ENCODE measurements around the gene FTH1.
"Not testable (repeated sequence)": the region's sequence is repeated elsewhere in the genome, so short reads cannot be mapped to it uniquely, and the experiment has no call there.

Gene FTH1

DNA sequence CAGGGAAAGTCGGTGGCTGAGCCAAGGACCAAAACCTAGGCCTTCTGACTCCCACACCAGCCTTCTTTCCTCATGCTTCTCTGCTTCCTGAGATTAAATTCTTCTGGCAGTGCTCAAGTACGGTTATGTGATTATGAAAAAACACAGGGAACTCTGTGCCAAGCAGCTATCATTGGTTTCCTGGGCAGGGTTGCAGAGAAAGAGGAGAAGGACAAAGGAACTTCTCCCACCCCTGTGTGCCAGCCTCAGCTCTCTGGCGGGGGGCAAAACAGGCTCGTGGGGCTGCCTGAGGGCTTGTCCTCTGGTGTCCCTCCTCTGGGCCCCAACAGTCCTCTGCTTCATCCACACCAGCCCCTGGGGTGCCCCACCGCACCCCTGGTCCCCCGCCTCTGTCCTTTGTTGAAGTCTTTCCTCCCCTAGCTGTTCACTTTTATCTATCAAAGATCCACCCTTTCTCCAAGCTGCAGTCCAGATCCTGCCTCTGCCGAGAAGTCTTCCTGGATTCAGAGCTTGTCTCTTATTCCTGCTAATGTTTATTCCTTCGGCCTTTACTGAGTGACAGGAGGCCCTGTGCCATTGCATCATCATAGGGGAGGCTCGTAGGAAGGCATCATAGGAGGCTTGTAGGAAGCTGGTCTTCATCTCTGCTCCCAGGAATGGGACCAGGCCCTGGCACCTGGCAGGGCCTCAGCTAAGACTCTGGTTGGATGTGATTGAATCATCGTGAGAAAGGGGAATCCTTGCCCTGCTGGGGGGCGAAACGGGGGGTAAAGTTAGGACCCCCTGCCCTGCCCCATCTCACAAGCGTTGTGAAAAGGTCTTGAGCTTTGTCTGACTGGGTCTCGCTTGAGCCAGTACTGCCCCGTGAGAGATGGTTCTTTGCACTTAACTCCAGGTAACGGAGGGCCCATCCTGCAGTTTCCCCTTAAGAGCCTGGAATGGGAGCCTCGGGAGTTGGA is 11.5 kb upstream of the FTH1 start:
- no peak for DNase-seq (ENCODE audit: low spot score)

DNA sequence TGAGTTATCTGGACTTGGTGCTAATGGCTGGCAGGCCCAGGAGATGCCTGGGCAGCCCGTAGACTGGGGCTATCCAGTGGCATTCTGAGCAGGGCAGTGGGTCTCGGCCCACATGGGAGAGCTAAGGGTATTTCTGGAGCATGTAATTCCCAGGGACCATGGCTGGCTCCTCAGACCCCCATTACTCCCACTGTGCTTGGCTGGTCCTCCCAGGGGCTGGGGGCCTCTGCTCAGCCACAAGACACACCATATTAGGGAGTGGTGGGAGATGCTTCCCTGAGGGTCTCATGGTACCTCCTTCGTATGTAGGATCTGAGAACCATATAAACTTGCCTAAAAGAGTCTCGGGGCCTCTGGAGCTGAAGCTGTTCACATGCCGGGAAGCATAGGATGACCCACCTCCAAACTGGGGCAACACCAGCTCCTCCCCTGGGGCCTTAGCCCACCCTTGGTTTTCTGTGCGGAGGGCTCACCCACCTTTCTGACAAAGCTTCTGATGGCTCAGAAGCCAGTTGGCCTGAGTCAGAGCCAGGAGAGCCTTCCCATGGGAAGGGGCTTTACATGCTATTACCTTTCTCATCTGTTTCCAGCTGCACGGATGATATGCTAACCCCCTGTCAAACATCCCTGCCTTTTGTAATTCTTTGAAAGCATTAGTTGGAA is 9.5 kb upstream of the FTH1 start:
- no peak for DNase-seq (ENCODE audit: low spot score)

GRCh38 chr11:61976420-61976800 is 9.0 kb upstream of the FTH1 start:
- no peak for DNase-seq (ENCODE audit: low spot score)

- no peak for DNase-seq (ENCODE audit: low spot score)
Observed at GRCh38 chr11:61975638-61976419, 8.4 kb upstream of the FTH1 start.

DNA sequence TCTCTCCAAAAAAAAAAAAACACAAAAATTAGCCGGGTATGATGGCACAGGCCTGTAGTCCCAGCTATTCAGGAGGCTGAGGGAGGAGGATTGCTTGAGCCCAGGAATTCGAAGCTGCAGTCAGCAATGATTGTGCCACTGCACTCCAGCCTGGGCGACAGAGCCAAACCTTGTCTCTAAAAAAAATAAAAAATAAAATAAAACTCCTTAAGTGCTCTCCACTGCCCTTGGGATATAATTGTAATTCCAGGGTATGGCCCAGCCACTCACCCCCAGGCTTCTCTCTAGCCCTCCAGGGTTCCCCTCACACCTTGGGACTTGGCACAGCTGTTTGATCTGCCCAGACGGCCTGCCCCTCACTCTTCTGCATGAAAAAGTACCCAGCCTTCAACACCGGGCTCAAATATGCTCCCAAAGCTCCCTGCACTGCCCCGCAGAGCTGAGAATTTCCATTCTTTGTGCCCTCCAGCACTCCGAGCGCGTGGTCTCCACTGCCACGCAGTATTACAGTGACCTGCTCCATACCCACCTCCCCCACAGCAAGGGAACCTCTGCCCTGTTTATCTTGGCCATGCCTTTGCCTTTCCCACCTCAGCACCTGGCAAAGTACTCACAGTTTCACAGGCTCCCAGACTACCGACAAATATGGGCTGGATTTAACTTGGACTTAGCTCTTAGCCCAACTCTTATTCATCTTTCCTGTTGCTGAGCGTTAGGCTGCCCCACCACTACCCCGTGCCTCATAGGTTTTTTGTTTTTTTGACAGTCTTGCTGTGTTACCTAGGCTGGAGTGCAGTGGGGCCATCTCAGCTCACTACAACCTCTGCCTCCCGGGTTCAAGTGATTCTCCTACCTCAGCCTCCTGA is 7.6 kb upstream of the FTH1 start:
- no peak for DNase-seq (ENCODE audit: low spot score)

DNA sequence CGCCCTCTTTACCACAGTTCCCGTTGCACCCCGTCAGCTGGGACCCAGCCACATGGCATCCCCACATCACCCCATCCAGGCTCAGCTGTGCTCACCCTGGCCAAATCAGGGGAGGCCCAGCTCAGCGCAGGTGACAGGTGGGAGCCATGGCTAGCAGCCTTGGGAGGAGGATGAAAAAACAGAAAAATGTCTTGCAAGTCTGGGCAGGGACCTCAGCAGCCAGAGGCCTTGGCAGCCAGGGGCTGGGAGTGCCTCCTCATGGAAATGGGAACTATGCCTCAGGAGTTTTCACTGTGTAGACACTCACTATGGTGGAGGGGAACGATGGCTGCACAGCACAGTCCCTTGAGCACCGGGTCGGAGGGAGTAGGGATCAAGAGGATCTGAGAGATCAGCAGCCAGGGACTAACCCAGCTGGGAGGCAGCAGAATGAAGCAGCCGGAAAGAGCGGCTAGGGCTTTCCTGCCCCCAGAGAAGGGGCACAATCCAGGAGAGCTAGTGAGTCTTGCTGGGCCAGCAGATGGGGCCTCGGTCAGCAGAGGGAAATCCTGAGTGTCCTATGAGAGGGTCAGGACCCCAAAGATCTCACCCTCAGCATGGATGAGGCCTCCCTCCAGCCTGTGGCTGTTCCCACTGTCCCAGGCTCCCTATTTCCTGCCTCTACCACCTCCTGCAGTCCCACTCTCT is 6.2 kb upstream of the FTH1 start:
- no peak for DNase-seq (ENCODE audit: low spot score)

- no peak for DNase-seq (ENCODE audit: low spot score)
Observed at GRCh38 chr11:61972672-61973475, 5.4 kb upstream of the FTH1 start.

DNA sequence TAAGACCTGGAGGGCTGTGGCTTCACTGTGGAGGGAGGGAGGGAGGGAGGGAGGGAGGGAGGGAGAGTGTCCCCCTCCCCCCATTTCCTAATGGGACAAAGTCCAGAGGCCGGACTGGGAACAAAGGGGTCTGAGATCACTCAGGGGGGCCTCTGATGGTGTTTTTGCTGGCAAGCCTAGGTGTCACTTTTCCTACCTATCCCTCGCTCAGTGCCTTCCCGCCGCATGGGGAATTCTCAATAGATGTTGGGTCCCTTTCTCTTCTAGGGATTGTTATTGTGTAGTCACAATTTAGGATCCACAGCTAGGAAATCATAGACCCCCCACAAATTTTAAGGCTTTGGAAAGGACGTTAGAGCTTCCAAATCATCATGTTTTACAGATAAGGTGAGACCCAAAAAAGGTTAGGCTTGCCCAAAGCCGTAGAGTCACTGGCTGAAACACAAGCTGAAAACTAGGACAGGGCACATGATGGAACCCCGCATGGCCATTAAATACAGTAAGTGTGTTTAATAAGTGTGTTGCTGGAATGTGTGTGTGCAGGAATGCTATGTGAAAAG is 4.8 kb upstream of the FTH1 start:
- DNase-seq (ENCODE audit: low spot score), result no peak

DNA sequence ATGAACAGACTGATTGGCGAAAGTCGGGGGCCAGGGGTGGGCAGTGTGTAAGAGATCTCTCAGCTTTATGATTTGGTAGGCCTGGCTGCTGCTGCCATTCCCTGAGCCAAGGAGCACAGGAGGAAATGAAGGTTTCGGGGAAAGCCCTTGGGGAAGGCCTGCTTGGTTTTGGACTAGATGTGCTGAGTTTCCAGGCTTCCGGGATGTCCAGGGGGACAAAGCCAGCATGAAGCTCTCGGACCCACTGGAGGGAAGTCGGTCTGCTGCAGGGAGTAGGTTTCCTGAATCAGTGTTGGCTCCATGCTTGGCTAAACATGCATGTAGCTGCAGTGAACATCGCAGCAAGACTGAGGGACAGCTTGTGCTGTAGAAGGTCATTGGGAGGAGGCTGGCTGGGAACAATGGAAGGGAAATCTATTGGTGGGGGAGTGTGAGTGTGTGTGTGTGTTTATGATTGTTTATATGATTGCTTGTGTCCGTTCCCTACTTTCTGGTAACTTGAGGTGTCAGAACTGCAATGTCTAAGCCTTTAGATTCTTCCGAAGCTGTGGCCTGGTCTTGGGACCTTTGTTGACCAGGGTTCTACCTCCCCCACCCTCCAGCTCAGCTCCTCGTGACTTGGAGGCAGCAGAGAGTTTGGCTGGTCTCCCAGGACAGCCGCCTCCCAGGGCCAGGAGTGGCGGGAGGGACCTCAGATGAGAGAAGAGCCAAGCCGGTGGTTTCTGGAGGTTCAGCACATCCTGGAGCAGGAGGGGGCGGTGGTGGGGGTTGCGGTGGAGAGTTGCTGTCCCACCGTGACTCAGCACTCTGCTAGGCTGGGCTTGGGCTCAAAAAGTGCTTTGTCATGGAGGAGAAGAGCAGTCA is 4.0 kb upstream of the FTH1 start:
- DNase-seq (ENCODE audit: low spot score), result peak; percentile 97

DNA sequence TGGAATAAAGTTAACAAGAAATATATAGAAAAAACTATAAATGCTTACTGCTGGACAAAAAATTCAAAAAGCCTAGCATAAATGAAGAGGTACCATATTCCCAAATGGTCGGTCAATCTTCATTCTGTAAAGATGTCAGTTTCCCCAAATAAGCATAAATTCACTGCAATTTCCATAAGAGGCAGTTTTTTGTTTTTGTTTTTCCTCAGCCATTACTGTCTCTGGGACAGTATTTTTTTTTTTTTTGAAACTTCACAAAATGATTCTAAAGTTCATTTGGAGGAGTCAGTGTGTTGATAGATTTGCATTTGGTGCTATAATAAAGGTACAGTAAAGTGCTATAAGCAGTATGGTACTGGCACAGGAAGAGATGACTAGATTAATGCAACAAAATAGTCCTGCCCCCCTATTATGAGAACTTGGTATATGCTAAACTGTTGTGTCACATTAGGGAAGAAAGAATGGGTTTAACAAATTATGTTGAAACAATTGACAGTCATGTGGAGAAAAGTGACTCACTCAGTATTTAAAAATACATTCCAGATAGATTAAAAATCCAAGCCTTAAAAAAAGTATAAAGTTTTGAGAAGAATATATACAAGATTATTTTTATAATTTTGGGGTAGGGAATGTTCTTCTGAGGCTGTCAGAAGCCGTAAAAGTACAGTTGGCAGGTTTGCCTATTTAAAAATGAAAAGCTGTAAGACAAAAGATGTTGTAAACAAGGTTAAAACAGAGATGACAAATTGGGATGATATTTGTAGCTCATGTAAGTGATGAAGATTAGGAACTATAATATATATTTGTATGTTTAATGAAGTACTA is 2.6 kb upstream of the FTH1 start:
- no peak for DNase-seq (ENCODE audit: low spot score)

DNA sequence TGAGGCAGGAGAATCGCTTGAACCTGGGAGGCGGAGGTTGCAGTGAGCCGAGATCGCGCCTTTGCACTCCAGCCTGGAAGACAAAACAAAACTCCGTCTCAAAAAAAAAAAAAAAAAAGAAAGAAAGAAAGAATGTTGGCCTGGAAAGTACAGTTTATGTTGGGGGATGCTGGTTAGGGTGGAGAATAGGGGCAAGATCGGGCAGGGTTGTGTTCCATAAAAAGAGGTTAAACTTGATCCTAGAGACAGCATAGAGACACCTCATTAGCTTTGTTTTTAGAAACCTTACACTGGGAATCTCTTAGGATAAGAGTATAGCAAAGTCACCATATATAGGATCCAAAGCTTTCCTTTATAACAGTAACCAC is 1.9 kb upstream of the FTH1 start:
- no peak for DNase-seq (ENCODE audit: low spot score)

GRCh38 chr11:61968758-61969390 is 1.4 kb upstream of the FTH1 start:
- no peak for DNase-seq (ENCODE audit: low spot score)

DNA sequence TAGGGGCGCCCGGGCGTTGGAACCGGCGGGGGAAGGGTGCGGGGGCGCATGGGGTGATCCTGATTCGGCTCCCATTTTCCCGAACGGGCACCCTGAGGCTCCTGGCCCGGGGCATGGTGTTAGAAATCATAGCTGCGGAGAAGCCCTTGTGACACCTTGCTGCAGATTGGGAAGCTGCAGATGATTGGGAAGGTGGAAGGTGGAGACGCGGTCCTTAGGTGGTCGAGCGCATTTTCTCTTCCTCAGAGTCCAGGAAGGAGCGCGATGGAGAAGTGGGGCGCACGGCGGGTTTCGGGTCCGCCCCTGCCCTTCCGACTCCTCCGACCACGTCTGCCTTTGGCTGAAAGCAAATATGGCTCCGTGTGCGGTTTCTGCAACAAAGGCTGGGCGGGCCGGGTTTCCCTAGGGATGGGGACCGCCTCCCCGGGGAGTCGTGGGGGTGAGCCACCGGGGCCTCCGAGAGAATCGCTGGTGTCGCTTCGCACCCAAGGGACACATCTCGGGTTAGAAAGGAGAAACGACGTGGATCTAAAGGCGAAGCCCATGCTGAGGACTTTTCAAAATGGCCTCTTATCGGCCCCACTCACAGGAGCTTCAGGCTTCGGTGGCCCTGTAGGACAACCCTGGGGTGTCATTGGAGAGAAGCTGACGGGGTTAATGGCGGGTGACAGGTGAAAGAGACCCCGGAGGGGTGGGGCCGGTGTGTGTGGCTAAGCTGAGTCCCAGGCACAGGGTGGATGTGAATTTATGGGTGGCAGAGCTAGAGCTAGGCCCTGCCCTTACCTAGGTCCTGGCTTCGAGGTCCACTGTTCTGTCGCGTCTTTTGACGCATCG is 707 bp upstream of the FTH1 start:
- DNase-seq (ENCODE audit: low spot score), result no peak

DNA sequence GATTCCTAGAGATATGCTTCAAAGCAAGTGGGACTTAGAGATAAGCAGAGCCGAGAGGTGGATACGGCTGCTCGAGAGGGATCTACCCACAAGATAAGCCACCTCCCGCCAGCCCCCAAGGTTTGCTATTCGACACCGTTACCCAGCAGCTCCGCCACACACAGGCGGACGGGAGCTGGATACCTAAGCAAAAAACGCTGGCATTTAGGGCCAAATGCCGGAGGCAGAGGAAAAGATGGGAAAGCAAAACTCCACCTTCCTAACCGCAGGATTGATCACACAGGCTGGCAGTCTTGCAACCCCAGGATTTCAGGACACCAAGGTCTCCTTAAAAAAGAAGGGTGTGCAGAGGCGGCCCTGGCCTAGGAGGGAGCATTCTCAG is 709 bp downstream of the FTH1 start:
- DNase-seq (ENCODE audit: low spot score), result no peak

GRCh38 chr11:61964666-61965271 is 2.7 kb downstream of the FTH1 start:
- not testable (repeated sequence) for DNase-seq (ENCODE audit: low spot score)

DNA sequence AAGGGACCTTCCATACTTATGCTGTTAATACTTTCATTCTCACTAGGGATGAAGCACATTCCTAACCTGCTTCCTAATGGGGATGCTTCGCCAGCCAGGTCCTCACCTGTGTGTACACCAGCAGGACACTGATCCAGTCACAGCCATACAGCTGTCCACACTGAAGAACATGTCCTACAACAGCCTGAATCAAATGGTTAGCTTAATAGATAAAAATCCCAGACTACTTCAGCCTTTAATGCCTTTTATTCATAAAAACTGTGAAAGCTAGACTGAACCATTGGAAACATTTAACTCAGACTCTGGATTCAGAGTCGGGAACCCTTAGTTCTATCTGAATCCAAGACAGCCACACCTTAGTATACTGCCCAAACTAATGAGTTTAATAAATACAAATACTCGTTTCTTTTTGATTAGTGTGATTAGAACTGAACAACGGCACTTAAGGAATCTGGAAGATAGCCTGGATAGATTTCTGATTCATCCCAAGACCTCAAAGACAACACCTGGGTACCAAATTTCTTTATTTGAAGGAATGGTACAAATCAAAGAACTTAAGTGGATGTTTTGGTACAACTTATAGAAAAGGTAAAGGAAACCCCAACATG is 3.3 kb downstream of the FTH1 start:
- DNase-seq (ENCODE audit: low spot score), result no peak

All from pons (tissue), 1 donor.